ENCODE data around the gene EZH1.

EZH1 gene

DNA sequence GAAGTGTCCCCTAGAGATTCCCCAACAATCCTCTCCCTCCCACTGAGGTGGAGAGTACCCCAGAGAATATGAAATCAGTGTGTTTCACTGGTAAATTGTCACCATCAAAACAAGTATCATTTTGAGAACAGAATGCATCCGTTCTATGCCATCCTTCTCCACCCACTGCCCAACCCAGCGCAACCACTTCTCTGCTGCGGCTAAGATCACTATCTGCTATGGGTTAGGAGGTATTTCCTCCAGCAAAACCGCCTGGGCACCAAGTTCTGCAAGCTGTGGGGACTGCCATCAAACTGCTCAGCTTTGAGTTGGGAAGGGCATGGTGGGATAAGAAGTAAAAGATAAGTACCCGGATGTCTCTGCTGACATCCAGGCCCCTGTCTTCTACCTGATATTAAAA lies 38.1 kb downstream of the EZH1 start:
- no peak for FAIRE-seq

DNA sequence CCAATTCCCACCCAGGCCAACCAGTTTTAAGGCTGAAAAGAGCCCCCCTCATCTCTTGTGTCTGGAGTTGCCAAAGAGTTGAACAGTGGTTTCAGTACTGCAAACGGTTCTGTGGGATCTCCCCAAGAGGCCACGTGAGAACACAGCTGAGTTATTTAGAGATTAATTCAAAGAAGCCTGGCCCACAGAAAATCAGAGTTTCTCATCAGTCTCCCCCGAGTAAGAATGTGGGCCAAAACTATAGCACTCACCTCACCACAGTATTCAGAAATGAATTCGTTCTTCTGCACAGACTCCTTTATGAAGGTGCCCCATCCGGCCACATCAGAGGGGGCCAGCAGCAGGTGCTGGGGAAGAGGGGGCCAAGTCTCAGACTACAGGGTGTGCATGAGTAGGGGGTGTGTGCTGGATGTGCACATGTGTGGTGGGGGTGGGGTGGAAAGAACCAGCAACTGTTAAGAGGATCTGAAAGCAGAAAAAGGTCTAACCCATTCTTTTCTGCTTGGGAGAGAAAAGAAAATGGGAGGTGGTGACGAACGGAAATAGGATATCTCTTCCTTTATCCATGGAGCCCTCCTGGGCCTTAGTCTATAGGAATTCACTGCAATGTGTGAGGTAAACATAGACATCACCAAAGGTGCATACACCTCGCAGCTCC lies 39.9 kb downstream of the EZH1 start:
- FAIRE-seq: no peak

DNA sequence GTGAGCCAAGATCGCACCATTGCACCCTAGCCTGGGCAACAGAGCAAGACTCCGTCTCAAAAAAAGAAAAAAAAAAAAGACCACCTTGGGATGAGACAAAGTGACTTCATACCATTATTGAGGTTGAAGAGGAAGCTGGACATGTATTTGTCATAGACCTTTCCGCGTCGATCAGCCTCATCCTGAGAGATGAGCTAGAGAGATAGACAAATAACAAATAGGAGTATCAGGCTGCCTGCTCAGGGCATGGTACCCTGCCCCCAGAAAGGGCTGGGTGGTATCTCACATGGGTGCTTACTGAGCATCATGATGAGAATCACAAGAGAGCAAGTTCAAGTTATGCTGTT lies 40.4 kb downstream of the EZH1 start:
- no peak for FAIRE-seq

DNA sequence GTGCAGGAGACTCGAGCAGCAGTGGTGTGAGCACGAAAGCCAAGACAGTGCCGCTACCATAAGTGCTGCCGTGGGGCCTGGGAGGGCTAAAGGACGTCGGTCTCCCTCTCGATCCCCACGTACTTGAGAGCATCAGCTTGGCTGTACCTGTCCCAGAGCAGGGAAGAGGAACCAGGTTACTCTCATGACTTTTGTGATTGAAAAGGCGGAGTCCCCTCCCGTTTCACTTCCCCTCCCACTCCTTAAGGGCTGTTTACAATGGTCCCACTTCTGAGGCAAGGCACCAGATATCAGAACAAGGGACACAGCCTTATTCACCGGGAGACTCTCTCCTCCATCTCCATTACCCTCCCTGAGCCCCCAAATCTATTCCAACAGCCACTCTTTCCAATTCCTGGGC lies 42.4 kb downstream of the EZH1 start:
- no peak for FAIRE-seq

DNA sequence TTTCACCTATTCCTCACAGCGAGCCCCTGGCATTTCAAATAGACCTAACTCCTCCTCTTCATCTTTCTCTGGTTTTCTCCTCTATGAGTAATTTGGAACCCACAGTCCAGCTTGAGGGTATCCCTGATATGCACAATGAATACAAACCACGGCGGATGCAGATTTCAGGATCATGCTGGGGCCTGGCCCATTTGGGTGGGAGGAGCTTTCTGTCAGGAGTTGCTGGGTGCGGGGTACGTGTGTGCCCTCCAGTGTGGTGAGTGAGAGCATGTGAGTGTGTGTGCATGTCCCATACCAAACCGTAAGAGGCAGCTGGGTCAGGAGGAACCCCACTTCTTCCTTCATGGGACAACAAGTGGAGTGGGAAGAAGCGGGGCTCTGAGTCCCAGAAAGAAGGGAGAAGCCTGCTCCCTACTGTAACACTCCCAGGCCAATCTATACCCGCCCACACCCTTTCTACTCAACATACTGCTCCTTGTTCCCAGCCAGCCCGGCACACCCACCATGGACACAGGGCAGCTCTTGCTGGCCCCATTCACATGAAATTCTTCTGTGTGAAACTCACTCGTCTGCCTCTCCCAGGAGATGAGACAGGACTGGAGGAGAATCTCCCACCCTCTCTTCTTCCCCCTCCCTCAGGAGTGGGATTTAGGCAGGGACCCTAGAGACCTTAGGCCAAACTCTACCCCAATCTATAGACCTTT lies 44.1 kb downstream of the EZH1 start:
- no peak for FAIRE-seq

DNA sequence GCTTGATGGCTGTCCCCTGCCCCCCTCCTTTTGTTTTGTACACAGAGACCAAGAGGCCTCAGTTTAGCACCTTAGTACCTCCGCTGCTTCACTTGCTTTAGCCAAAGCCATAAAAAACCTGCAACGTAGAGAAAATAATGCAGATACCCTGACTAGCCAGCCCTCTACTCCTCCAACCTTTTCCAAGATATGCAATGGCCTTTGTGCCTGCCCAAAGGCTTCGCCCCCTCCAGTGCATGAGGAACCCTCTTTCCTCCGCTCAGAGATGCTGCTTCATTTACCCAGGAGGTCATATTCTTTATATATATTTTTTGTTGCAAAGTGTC lies 45.5 kb downstream of the EZH1 start:
- no peak for FAIRE-seq

DNA sequence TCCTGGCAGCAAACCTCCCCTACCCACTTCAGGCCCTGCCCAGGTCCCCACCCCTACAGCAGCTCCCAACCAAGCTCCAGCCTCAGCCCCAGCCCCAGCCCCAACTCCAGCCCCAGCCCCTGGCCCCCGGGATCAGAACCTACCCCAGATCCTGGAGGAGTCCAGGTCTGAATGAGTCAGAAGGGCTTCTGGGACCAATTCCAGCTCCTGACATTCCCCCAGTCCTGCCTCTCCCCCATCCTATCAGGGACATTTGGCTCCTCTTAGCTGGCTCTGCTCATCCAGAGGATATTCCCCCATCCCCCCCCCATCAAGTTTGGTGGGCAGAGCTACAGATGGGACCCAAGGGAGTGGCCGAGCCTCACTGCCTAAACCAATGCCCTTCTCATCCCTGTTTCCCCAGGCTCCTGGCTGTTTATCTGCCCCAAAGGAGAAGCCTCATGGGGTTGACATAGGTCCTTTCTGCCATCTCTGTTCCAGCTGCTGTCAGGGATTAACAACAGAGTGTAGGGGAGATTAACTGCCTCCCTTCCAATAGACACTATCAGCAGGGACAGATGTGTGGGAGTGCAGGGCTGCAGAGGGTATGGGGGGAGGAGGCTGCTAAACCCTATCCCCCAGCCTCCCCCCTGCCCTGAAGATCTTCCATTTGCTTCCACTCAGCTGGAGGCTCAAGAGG lies 46.0 kb downstream of the EZH1 start:
- FAIRE-seq: no peak

DNA sequence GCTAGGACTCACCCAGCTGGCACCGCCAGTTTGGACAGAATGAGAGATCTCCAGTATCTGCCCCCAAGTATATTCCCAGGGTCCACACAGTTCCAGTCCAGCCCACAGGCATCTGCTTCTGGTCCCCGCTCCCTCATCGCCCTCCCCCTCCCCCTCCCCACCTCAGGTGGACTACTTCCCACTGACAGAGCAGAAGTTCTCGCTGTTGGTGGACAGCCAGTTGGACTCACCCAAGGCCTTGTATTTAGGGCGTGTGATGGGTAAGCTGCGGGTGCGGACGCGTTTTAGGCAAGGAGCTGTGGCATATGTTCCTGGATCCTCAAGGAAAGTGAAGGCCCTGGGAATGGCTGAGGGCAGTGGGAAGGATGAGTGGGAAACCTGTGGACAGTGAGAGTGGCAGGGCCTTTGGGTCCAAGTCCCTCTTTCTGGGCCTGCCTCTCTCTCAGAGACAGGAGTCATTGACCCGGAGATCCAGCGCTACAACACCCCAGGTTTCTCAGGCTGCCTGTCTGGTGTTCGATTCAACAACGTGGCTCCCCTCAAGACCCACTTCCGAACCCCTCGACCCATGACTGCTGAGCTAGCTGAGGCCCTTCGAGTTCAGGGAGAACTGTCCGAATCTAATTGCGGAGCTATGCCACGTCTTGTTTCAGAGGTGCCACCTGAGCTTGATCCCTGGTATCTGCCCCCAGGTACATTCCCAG lies 47.6 kb downstream of the EZH1 start:
- FAIRE-seq: no peak

DNA sequence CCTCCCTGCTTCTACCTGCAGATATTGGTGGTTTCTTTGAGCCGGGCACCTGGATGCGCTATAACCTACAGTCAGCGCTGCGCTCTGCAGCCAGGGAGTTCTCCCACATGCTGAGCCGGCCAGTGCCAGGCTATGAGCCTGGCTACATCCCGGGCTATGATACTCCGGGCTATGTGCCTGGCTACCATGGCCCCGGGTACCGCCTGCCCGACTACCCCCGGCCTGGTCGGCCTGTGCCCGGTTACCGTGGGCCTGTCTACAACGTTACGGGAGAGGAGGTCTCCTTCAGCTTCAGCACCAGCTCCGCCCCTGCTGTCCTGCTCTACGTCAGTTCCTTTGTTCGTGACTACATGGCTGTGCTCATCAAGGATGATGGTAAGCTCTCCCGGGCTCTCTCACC lies 49.3 kb downstream of the EZH1 start:
- no peak for FAIRE-seq

DNA sequence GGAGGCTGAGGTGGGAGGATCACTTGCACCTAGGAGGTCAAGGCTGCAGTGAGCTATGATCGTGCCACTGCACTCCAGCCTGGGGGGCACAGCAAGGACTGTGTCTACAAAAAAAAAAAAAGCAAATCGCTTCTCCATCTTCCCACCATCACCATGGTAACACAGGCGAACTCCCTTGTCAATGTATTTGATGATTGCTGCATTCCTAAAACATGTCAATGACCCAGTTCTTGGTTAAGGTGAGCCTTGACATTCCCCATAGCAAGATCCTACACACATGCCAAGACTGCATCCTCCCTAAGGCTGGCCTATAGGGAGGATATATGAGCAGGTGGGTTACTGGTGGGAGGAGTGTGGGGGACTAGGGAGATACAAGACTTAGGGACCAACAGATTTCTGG lies 50.3 kb downstream of the EZH1 start:
- FAIRE-seq: no peak

DNA sequence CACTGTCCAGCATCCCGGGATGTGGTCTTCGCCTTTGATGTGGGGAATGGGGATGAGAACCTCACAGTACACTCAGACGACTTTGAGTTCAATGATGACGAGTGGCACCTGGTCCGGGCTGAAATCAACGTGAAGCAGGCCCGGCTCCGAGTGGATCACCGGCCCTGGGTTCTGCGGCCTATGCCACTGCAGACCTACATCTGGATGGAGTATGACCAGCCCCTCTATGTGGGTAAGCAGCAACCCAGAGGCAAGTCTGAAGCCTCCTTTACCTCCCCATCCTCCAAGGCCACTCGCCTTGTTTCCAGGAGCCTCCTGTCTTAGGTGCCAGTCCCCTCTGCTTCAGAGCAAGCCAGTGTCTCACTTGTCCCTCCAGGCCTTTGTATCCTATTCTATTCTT lies 52.4 kb downstream of the EZH1 start:
- no peak for FAIRE-seq

DNA sequence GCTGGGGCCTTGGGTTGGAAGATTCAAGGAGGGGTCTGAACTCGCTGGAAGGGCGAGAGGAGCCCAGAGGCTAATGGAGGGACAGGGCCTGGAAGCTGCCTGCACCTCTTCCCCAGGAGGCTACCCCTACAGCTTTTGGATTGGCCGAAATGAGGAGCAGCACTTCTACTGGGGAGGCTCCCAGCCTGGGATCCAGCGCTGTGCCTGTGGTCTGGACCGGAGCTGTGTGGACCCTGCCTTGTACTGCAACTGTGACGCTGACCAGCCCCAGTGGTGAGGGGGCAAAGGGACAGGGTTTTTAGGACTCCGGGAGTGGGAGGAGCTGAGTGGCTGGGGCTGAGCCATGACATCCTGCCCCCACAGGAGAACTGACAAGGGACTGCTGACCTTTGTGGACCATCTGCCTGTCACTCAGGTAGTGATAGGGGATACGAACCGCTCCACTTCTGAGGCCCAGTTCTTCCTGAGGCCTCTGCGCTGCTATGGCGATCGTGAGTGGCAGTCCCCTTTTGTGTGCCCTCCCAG lies 53.8 kb downstream of the EZH1 start:
- no peak for FAIRE-seq

DNA sequence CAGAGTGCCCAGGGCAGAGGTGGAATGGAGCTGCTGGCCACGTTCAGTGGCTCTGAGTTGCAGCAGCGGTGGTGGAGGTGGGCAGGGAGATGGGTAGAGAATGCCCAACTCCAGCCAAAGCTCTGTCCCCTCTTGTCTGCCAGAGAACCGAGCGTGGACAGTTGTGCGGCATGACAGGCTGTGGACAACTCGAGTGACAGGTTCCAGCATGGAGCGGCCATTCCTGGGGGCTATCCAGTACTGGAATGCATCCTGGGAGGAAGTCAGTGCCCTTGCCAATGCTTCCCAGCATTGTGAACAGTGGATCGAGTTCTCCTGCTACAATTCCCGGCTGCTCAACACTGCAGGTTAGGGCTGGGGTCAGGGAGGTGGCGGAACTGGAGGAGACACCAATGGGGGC lies 54.2 kb downstream of the EZH1 start:
- no peak for FAIRE-seq

DNA sequence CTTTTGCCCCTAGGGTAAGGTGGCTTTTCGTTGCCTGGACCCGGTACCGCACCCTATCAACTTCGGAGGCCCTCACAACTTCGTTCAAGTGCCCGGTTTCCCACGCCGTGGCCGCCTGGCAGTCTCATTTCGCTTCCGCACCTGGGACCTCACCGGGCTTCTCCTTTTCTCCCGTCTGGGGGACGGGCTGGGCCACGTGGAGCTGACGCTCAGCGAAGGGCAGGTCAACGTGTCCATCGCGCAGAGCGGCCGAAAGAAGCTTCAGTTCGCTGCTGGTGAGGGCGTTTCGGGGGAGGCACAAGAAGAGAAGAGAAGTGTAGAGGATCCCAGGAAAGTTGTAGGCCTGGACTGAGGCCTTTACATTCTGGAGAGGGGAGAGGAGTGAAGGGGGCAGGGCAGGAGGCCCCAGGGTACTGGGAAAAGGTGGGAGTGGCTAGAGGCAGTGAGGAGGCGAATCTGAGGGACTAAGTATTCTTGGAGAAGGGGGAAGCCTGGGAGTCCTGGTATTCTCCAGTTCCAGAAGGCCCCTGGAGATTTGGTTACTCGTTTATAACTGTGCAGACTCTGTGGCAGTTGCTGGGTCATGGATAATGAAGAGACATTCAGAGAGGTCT lies 57.0 kb downstream of the EZH1 start:
- FAIRE-seq: no peak

DNA sequence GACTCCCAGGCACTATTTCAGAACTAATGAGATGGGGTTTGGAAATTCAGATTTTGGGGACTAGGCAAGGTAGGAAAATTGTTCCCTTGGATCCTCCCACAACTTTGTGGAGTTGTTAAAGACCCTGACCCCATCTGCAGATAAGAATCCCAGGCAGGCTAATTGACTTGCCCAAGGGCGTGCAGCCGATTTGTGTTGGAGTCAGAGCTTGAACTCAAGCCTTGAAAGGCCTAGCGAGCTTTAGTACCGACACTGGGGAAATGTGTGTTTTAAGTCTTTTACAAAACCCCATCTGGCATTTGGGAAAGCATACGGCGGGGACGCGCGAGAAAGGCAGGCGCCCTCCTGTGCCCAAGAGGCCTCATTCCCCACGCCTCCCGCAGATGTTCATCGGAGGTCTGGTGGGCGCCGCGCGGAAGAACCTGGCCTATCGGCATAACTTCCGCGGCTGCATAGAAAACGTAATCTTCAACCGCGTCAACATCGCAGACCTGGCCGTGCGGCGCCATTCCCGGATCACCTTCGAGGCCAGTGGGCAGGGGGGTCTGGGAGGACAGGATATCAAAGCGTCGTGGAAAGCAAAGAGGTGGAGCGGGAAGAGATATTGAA lies 58.2 kb downstream of the EZH1 start:
- no peak for FAIRE-seq

DNA sequence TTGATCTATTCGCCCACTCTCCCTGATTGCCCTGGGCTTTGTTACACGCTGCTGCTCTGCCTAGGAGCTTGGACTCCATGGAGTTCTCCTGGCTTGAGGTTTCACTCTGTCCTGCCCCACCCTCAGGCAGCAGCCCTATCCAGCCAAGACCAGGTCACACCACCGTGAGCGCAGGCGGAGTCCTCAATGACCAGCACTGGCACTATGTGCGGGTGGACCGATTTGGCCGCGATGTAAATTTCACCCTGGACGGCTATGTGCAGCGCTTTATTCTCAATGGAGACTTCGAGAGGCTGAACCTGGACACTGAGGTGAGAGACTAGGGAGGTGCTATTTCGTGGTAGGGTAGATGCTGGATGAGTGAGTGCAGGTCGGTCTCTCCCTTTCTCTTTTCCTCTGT lies 59.0 kb downstream of the EZH1 start:
- no peak for FAIRE-seq

DNA sequence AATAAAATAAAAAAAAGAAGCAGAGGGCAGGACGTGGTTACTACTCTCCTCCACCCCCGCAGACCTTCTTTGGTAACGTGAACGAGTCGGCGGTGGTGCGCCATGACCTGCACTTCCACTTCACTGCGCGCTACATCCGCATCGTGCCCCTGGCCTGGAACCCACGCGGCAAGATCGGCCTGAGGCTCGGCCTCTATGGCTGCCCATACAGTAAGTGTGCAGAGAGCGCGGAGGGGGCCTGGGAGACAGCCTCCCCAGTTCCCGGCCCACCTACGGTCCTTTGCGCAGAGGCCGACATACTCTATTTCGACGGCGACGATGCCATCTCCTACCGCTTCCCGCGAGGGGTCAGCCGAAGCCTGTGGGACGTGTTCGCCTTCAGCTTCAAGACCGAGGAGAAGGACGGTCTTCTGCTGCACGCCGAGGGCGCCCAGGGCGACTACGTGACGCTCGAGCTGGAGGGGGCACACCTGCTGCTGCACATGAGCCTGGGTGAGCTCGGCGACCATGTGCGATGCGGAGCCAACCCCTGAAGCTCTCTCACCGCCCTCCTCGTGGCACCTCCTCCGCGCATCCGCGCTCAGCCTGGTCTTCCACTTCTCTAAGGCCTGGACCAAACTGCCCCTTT lies 59.8 kb downstream of the EZH1 start:
- FAIRE-seq: no peak

DNA sequence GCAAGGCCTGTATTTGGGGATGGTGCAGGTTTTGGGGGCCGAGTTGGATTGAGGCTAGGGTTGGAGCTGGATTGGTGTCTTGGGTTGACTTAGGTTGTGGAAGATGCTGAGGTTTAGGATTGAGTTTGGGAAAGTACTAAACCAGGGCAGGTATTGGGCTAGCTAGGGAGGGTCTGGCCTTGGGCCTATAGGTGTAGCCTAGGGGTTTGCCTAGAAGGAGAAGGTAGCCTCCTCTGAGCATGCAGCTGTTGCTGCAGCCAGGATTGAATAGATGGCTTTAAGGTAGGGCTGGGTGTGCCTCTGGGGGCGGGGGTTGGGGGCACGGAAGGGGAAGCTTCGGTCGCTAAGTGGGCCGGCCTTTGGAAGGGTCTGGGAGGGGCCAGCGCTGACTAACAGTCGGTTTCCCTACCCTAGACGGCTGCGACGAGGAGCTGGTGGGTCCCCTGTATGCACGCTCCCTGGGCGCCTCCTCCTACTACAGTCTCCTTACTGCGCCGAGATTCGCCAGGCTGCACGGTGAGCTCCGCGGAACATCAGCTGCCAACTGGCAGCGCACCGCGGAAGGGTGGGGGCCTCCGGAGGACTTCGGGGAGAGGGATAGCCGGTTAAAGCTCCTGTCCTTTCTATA lies 61.3 kb downstream of the EZH1 start:
- FAIRE-seq: no peak

DNA sequence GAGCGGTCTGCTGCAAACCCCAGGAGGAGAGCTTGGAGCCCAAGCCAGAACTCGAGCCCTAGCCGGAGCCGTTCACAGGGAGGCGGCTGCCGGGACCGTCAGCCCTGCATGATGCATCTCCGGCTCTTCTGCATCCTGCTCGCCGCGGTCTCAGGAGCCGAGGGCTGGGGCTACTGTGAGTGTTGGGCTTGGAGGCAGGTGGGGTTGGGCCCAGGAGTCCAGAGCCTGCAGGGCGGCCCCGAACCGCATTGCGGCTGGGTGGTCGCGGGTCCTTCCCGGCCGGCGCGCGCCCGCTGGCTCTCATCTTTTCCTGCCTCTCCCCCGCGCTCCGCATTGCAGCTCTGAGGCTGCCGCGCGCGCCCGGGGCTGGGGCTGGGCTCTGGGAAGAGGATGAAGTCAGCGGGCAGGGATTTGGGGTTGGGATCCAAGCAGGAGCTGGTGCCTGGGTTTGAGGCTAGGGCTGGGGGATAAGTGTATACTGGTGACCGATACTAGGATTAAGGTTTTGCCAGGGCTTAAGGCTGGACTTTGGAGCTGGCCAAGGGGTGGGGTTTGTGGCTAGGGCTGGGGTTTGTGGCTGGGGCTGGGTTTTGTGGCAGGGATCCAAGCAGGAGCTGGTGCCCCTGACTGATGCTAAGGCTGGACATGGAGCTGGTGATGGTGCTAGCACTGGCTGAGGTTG lies 62.0 kb downstream of the EZH1 start:
- no peak for FAIRE-seq

DNA sequence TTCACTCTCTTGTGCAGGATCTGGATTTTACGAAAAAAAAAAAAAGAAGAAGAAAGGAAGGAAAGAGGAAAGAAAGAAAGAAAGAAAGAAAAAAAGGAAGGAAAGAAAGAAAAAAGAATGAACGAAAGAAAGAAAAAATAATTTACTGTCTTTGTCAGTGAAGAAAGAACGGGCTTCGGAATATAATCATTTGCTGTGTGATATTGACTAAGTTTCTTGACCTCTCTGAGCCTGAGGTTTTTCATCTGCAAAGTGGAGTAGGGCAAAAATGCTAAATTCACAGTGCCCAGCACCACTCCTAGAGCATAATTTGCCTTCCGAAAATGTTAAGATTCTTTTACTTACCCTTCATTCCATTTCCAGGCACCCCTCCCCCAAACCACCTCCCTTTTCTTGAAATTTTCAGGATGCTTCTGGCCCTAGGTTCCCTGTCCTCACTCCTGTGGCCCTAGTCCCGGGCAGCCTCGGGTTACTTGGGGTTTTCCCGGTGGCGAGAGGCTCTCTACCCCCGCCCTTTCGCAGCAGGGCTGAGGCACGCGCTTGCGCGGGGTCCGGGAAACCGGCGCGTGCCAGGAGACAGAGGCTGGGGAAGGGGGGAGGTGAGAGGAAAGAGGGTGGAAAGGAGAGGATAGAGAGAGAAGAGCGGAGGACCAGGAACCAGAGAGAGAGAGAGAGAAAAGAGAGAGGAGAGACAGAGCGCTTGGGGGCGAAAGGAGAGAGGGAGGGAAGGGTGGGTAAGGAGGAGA lies 62.7 kb downstream of the EZH1 start, which contains the start of gene CNTNAP1:
CNTNAP1 (plus strand) TSS at position 556 of the 746 bp plus-strand sequence. CDS start 299 bp downstream, outside the sequence.
- peak; percentile 87 for FAIRE-seq
